Measurements from ENCODE around the gene STIM2. TPM values are rescaled to one million over a fixed set of nuclear protein-coding genes. Genes with fewer than 3 reads are reported as not detected.

Gene STIM2
- total and polyA plus RNA-seq, 9 of the 15 experiments (the other 6 are each of a cell fraction or from before 2014, with no cell fraction given) = 7.2 to 26.8 (median 15.4) TPM

DNA sequence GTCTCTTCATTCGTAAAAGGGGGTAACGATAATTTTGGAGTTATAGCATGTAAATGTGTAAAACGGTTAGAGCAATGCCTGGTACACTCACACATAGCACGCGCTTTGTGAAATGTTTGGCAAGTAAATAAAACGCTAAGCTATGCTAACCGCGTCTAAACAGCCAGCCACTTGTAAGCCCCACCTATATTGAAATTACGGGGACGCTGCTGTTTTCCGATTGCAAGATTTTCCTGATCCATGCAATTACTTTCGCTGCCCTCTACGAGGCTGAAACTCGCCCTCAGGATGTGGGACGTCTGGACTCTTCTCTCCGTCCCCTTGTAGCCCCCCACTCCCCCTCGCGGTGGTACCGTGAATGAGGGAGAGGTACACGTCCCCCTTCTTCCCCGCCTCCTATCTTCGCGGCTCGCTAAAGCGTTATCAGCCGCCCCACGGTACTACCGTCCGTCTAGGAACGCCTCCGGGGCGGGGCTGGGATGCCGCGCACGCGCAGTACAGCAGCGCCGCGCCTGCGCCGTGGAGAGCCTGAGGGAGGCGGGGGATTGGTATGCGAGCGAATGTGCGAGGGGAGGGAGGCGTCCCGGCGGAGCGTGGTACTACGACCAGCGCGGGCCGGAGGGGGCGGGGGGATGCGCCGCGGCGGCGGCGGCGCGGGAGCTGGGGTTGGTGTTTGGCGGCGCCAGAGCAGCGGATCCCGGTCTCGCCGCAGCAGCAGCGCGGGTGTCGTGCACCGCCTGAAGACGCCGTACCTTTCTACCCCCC, at the start of gene STIM2 (continued):
- TF ChIP-seq, protein P1, sequence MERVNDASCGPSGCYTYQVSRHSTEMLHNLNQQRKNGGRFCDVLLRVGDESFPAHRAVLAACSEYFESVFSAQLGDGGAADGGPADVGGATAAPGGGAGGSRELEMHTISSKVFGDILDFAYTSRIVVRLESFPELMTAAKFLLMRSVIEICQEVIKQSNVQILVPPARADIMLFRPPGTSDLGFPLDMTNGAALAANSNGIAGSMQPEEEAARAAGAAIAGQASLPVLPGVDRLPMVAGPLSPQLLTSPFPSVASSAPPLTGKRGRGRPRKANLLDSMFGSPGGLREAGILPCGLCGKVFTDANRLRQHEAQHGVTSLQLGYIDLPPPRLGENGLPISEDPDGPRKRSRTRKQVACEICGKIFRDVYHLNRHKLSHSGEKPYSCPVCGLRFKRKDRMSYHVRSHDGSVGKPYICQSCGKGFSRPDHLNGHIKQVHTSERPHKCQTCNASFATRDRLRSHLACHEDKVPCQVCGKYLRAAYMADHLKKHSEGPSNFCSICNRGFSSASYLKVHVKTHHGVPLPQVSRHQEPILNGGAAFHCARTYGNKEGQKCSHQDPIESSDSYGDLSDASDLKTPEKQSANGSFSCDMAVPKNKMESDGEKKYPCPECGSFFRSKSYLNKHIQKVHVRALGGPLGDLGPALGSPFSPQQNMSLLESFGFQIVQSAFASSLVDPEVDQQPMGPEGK (CRISPR knock-in tag; IDR thresholded peaks at IDR 0.05; ENCODE audit: borderline replicate concordance) = no peak
- TF ChIP-seq XRCC3 (IDR thresholded peaks at IDR 0.05) (no peak), CTBP1 (IDR thresholded peaks at IDR 0.05; ENCODE audit: borderline replicate concordance) (peak; percentile 65), ZNF174 (CRISPR knock-in tag; IDR thresholded peaks at IDR 0.05) (no peak), RFX1 (IDR thresholded peaks at IDR 0.05) (no peak), FOXJ2 (tag; IDR thresholded peaks at IDR 0.05) (no peak), CBX1 (IDR thresholded peaks at IDR 0.05; ENCODE audit: low read depth) (no peak; the same call in 1 of the 2 replicates), SUPT5H (IDR thresholded peaks at IDR 0.05) (peak; percentile 82), DACH1 (IDR thresholded peaks at IDR 0.05; ENCODE audit: partially characterized antibody) (peak; percentile 22), HDAC8 (tag; IDR thresholded peaks at IDR 0.05) (no peak), CREB3L1 (IDR thresholded peaks at IDR 0.05; ENCODE audit: borderline replicate concordance, low read depth) (no peak; the same call in 1 of the 2 replicates), MTA3 (IDR thresholded peaks at IDR 0.05; ENCODE audit: borderline replicate concordance) (peak; percentile 64; the same call in 1 of the 2 replicates), MECOM (CRISPR knock-in tag; IDR thresholded peaks at IDR 0.05) (no peak), BDP1 (IDR thresholded peaks at IDR 0.05; ENCODE audit: insufficient read depth, insufficient read length) (no peak), ZNF12 (CRISPR knock-in tag; IDR thresholded peaks at IDR 0.05) (no peak), ZBTB8A (IDR thresholded peaks at IDR 0.05; ENCODE audit: partially characterized antibody) (no peak), ID3 (CRISPR knock-in tag; IDR thresholded peaks at IDR 0.05) (no peak), ID3 (tag; IDR thresholded peaks at IDR 0.05) (0 out of 2 replicates have a peak, but pooled peaks have one; percentile 40), ZBTB43 (CRISPR knock-in tag; IDR thresholded peaks at IDR 0.05) (no peak)
- TF ChIP-seq, protein P2, sequence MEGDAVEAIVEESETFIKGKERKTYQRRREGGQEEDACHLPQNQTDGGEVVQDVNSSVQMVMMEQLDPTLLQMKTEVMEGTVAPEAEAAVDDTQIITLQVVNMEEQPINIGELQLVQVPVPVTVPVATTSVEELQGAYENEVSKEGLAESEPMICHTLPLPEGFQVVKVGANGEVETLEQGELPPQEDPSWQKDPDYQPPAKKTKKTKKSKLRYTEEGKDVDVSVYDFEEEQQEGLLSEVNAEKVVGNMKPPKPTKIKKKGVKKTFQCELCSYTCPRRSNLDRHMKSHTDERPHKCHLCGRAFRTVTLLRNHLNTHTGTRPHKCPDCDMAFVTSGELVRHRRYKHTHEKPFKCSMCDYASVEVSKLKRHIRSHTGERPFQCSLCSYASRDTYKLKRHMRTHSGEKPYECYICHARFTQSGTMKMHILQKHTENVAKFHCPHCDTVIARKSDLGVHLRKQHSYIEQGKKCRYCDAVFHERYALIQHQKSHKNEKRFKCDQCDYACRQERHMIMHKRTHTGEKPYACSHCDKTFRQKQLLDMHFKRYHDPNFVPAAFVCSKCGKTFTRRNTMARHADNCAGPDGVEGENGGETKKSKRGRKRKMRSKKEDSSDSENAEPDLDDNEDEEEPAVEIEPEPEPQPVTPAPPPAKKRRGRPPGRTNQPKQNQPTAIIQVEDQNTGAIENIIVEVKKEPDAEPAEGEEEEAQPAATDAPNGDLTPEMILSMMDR (IDR thresholded peaks at IDR 0.05 in 2 of 3, conservative IDR thresholded peaks at IDR 0.05 in 1 of 3; ENCODE audit: insufficient read depth in 2 of 3, low read depth in 1 of 3, low read length in 3 of 3) = peak; percentile 63 to 68 (median 68)
- TF ChIP-seq, protein P3, sequence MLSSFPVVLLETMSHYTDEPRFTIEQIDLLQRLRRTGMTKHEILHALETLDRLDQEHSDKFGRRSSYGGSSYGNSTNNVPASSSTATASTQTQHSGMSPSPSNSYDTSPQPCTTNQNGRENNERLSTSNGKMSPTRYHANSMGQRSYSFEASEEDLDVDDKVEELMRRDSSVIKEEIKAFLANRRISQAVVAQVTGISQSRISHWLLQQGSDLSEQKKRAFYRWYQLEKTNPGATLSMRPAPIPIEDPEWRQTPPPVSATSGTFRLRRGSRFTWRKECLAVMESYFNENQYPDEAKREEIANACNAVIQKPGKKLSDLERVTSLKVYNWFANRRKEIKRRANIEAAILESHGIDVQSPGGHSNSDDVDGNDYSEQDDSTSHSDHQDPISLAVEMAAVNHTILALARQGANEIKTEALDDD (IDR thresholded peaks at IDR 0.05) = no peak

Measured in K562 (cell line).